Heart left ventricle (tissue), 16 donors: ENCODE measurements around the gene C2CD4C. TPM values are rescaled to one million over a fixed set of nuclear protein-coding genes. Genes with fewer than 3 reads are reported as not detected.
"Not testable (repeated sequence)": the region's sequence is repeated elsewhere in the genome, so short reads cannot be mapped to it uniquely, and the experiment has no call there.

ENCODE experiments used
- ATAC-seq, 4 donors: fragments of 200-7000 bp; cut with Tn5 transposase; one replicate each; pipeline ENCODE4 v1.9.1; 2020 to 2022; ENCODE audit warnings: moderate library complexity in 4 of 4, mild to moderate bottlenecking in 3 of 4, moderate number of reproducible peaks in 1 of 4
- DNase-seq, 5 donors: peaks; one replicate each; pipeline ENCODE4 v3.0.0-alpha.2; 2020
- H3K27ac ChIP-seq, 12 donors: fragments of 200-600 bp; sonication (generic) in 4 of 12; one replicate each; pipeline versions ENCODE4 v1.5.0 to v1.8.0; 2016 to 2022; ENCODE audit warnings: mild to moderate bottlenecking in 2 of 12
- H3K27me3 ChIP-seq, 9 donors: fragments of 200-600 bp; sonication (generic) in 2 of 9; one replicate each; pipeline versions ENCODE4 v1.5.1 to v1.8.0; 2016 to 2022; ENCODE audit warnings: mild to moderate bottlenecking in 3 of 9
- H3K36me3 ChIP-seq, 9 donors: fragments of 200-600 bp; sonication (generic) in 2 of 9; one replicate each; pipeline versions ENCODE4 v1.5.0 to v1.8.0; 2018 to 2022; ENCODE audit warnings: mild to moderate bottlenecking in 2 of 9
- H3K4me1 ChIP-seq, 12 donors: fragments of 200-600 bp; sonication (generic) in 4 of 12; one replicate each; pipeline versions ENCODE4 v1.5.0 to v1.8.0; 2016 to 2022; ENCODE audit warnings: mild to moderate bottlenecking in 3 of 12
- H3K4me3 ChIP-seq, 12 donors: fragments of 200-600 bp; sonication (generic) in 4 of 12; one replicate each; pipeline versions ENCODE4 v1.5.0 to v1.8.0; 2017 to 2022; ENCODE audit warnings: mild to moderate bottlenecking in 9 of 12, moderate library complexity in 4 of 12
- H3K9me3 ChIP-seq, 12 donors: fragments of 200-600 bp; sonication (generic) in 4 of 12; one replicate each; pipeline versions ENCODE4 v1.5.0 to v1.8.0; 2016 to 2022; ENCODE audit warnings: mild to moderate bottlenecking in 1 of 12
- POLR2A ChIP-seq, 2 donors: fragments of 450-650 bp; IDR thresholded peaks; one replicate each; pipeline ENCODE4 v1.6.1; 2017; ENCODE audit warnings: antibody characterized with exemption in 2 of 2, mild to moderate bottlenecking in 2 of 2, moderate library complexity in 2 of 2
- WGBS, 4 donors: extraction: QIAGEN DNeasy Blood & Tissue Kit in 2 of 4; methylation state at CpG; one replicate each; pipeline versions ENCODE4 v1.1.5 to v1.1.7; 2013 to 2018; 5-methylcytosine and 5-hydroxymethylcytosine counted together
- intact Hi-C, 10 donors: fragments of 100-400 bp; cut with DNase I; formaldehyde crosslinking; loops; one replicate each; pipeline versions ENCODE4 v1.11.1 to v1.14.2; 2022
- polyA plus RNA-seq, 2 donors: library from polyadenylated mRNA; stranded (reverse); fragments of 200-250 nt; gene quantifications; one replicate each; pipeline ENCODE4 v1.2.3, GENCODE V29; 2013
- total RNA-seq, 9 donors: library from RNA; depleted of rRNA in 2 of 9; stranded (reverse); fragments of >200 nt in 2 of 9; fragmentation: NEBNext Ultra II Directional in 3 of 9; extraction: Animal tissue kit (Norgen Biotek cat#: 25700) in 3 of 9; gene quantifications; one replicate each; pipeline versions ENCODE4 v1.1.0 to v1.2.4, GENCODE V29; 2016 to 2023
- TF ChIP-seq, protein P1 (sequence below), 12 donors: fragments of 200-600 bp; sonication (generic) in 4 of 12; IDR thresholded peaks; one replicate each; pipeline versions ENCODE4 v1.5.0 to v1.8.0; 2018 to 2022; ENCODE audit warnings: antibody characterized with exemption in 12 of 12, mild to moderate bottlenecking in 5 of 12
- donor health status: ischemic (EF 13 %, LVEDD 7.1; RV severe dilation, severe dysfunction).
- donor health status: healthy with polysubstance abuse.
- donor health status: DM: no; HTN: yes; CAD: no.
- donor health status: DM: no; HTN: no; CAD: no.
- donor health status: ischemic (EF 25% LVEDD 6.9; RV normal size, moderate dysfunction).
- donor health status: ischemic (EF 25% LVEDD 5.7; RV mildly dilated, moderate dysfunction).
- donor health status: healthy.
- donor health status: DM: yes; HTN: yes; CAD: no.
- donor health status: ischemic (EF 35%, LVEDD 5.7; RV mildly dilated, moderate dysfunction).
- donor health status: nonischemic (EF 11% LVEDD 7.7; RV severe dilation, severe dysfunction).
- donor health status: DM: yes; HTN: yes; CAD: no.
- donor health status: PGD.
- donor health status: ischemic (EF 29% LVEDD 5.4; RV normal size, mild dysfunction).
- donor health status: nonischemic (EF 23%, LVEDD 6.1; RV moderate dilation, normal function).

C2CD4C gene
- total and polyA plus RNA-seq, 11 donors, result 0.12 to 2.2 (median 1.3) TPM

DNA sequence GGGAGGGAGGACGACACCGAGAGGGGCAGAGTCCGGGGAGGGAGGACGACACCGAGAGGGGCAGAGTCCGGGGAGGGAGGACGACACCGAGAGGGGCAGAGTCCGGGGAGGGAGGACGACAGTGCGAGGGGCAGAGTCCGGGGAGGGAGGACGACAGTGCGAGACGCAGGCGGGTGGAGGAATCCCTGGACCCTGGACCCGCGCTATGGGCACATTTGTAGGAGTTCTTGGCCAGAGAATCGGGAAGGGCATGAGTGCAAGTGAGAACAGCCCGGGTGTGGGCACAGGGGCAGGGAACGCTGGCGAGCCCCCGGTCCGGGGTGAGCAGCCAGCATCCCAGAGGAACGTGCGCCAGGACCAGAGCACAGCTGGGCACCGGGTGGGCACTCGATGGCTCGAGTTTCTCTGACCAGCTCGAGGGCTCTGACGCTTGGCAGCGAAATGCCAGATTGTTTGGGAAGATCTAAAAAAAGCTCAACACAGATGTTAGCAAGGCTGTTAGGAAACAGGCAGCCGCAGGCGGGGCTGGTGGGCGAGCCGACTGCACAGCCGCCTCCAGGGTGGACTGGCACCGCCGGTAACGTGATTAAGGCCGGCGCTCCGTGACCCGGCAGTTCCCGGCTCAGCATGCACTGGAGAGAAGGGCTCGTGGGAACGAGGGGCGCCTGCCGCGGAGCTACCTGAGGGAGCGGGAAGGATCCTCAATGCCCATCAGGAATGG, 17.9 kb upstream of the C2CD4C start:
- no peaks in the 10 kb centered on the region for H3K27me3 ChIP-seq
- DNase-seq, result peak in 1 of 5 donors; percentile 36
- intact Hi-C loops, result no loop called here
- 71 to 79% (median 77%) methylated on average over 48 to 51 of the region's 51 CpGs for WGBS, 4 donors
- H3K4me3 ChIP-seq, result no peak overlapping the region
- H3K36me3 ChIP-seq, result peaks cover 0 to 19% (median 0%) of the 10 kb centered on the region in 9 donors
- H3K4me1 ChIP-seq, result peaks cover 0 to 3% (median 0%) of the 10 kb centered on the region in 12 donors
- TF ChIP-seq, protein P1, sequence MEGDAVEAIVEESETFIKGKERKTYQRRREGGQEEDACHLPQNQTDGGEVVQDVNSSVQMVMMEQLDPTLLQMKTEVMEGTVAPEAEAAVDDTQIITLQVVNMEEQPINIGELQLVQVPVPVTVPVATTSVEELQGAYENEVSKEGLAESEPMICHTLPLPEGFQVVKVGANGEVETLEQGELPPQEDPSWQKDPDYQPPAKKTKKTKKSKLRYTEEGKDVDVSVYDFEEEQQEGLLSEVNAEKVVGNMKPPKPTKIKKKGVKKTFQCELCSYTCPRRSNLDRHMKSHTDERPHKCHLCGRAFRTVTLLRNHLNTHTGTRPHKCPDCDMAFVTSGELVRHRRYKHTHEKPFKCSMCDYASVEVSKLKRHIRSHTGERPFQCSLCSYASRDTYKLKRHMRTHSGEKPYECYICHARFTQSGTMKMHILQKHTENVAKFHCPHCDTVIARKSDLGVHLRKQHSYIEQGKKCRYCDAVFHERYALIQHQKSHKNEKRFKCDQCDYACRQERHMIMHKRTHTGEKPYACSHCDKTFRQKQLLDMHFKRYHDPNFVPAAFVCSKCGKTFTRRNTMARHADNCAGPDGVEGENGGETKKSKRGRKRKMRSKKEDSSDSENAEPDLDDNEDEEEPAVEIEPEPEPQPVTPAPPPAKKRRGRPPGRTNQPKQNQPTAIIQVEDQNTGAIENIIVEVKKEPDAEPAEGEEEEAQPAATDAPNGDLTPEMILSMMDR (IDR thresholded peaks at IDR 0.05), result no peak
- TF ChIP-seq POLR2A (IDR thresholded peaks at IDR 0.05), result no peak
- no peaks in the 10 kb centered on the region for H3K9me3 ChIP-seq
- H3K27ac ChIP-seq, result no peak overlapping the region
- ATAC-seq, result peak in 2 of 4 donors; percentile 38 to 67

DNA sequence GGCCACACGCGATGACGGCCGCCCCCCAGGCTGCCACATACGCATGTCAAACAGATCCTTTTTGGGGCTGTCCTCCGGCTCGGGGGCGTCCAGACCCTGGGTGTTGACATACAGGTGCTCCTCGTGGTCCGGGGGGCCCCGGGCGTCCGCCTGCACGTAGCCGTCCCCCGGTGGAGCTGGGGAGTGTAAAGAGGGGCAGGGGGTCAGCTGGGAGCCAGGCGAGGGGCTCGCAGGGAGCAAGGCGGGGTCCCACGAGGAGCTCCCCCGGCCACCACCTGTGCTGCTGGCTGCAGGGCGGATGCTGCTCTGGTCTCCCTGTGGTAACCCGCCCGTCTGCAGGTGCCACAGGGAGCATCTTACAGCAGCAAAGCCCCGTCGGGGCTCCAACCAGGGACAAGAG, 16.1 kb upstream of the C2CD4C start:
- peaks cover 0 to 7% (median 0%) of the 10 kb centered on the region in 12 donors for H3K4me1 ChIP-seq
- 91 to 96% (median 93%) methylated on average over 16 to 26 of the region's 26 CpGs for WGBS, 4 donors
- intact Hi-C loops, result no loop called here
- H3K27me3 ChIP-seq, result no peaks in the 10 kb centered on the region
- no peak for TF ChIP-seq POLR2A (IDR thresholded peaks at IDR 0.05)
- TF ChIP-seq, protein P1 (IDR thresholded peaks at IDR 0.05), result no peak
- DNase-seq, result peak in 1 of 5 donors; percentile 56
- H3K27ac ChIP-seq, result no peak overlapping the region
- H3K9me3 ChIP-seq, result no peaks in the 10 kb centered on the region
- peak in 1 of 4 donors; percentile 9 for ATAC-seq
- H3K36me3 ChIP-seq, result peaks cover 0 to 20% (median 0%) of the 10 kb centered on the region in 9 donors
- H3K4me3 ChIP-seq, result no peak overlapping the region

DNA sequence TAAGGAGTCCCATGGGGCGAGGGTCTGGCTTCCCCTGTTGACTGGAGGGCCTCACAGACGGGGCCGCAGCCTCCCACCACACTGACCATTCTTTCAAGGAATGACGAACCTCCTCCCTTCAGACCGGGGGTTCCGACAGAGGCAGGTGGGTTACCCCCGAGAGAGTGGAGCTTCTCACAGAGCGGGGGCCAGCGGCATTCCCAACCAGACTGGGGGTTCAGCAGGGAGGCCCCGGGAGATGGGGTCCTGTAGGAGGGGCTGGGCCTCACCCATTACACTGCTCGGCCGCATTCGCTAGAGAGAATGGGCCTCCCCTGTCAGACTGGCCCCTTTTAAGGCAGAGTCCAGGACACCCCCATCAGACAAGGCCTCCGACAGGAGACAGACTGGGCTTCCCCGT, 15.6 kb upstream of the C2CD4C start:
- intact Hi-C loops, result no loop called here
- H3K9me3 ChIP-seq, result no peaks in the 10 kb centered on the region
- H3K27ac ChIP-seq, result no peak overlapping the region
- DNase-seq (no peak), ATAC-seq (peak in 1 of 4 donors; percentile 10)
- WGBS, 4 donors, result 89 to 97% (median 95%) methylated on average over 11 to 15 of the region's 15 CpGs
- H3K36me3 ChIP-seq, result peaks cover 0 to 20% (median 0%) of the 10 kb centered on the region in 9 donors
- TF ChIP-seq, protein P1 (IDR thresholded peaks at IDR 0.05), result no peak
- TF ChIP-seq POLR2A (IDR thresholded peaks at IDR 0.05), result no peak
- H3K4me3 ChIP-seq, result no peak overlapping the region
- H3K4me1 ChIP-seq, result peaks cover 0 to 12% (median 2%) of the 10 kb centered on the region in 12 donors
- H3K27me3 ChIP-seq, result no peaks in the 10 kb centered on the region

DNA sequence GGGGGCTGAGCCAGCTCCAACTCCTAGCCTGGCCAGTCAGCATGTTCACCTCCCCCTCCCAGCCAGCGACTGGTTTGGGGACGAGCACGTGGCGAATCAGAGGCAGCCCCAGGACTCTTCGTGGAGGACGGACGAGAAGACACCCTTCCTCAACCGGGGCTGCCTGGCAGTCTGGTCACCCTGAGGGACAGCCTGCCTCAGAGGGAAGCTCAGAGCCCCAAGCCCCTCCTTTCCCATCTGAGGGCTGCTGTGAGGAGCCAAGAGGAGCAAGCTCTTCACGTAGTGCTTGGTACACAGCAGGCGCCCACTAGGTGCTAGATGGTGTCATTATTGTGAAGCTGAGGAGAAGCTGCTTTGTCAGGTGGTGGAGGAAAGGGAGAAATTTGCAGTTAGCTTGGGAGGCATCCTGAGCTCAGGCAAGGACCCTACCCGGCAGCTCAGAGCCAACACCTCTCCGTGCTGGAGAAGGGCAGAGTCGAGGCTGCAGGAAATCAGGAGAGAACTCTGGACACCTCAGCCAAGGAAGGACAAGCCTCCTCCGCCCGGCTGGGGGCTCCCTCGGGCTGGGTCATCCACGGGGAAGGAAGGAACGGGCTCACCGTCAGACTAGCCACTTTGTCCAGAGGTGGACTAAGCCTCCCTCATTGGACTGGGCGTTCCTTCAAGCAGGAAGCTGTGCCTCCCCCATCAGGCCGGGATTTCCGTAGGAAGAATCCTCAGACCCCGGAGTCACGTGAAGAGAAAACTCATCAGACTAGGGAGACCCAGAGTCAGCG, 14.9 kb upstream of the C2CD4C start:
- H3K4me1 ChIP-seq, result peaks cover 0 to 17% (median 2%) of the 10 kb centered on the region in 12 donors
- no peaks in the 10 kb centered on the region for H3K27me3 ChIP-seq
- no peak overlapping the region for H3K4me3 ChIP-seq
- 72 to 92% (median 79%) methylated on average over 10 to 25 of the region's 25 CpGs for WGBS, 4 donors
- peaks cover 0 to 20% (median 0%) of the 10 kb centered on the region in 9 donors for H3K36me3 ChIP-seq
- no peaks in the 10 kb centered on the region for H3K9me3 ChIP-seq
- ATAC-seq (no peak), DNase-seq (peak in 1 of 5 donors; percentile 46)
- TF ChIP-seq, protein P1 (IDR thresholded peaks at IDR 0.05), result no peak
- TF ChIP-seq POLR2A (IDR thresholded peaks at IDR 0.05), result no peak
- no peak overlapping the region for H3K27ac ChIP-seq
- intact Hi-C loops, result no loop called here

DNA sequence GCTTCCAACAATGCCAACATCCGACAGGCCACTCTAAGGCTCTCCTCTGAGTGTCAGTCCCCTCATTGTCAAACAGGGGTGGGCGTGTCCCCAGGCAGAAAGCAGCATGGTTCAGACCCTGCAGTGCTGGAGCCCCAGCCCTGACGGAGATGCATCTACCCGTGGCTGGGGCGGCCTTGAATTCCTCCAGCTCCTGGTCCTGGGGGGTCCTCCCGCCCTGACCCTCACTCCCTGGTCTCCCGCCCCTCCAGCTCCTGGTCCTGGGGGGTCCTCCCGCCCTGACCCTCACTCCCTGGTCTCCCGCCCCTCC, 13.9 kb upstream of the C2CD4C start:
- Histone ChIP-seq H3K36me3 (peaks cover 0 to 22% (median 0%) of the 10 kb centered on the region in 9 donors), H3K4me1 (peaks cover 0 to 17% (median 2%) of the 10 kb centered on the region in 12 donors)
- WGBS, 4 donors, result 81 to 89% (median 85%) methylated on average over 6 to 8 of the region's 9 CpGs
- H3K4me3 ChIP-seq, ATAC-seq, intact Hi-C loops, H3K9me3 ChIP-seq, H3K27ac ChIP-seq, H3K27me3 ChIP-seq: not testable (repeated sequence)
- DNase-seq, result peak in 1 of 5 donors; percentile 19
